Endometrium (tissue), 2 donors: Measurements from ENCODE around the gene ANKFN1.

ENCODE experiments used
- FAIRE-seq: peaks from 2 replicates; lab custom pipeline; 2012; peaks lifted over from hg19 to GRCh38; lab: Jason Lieb, UNC
- donor health status: control.
- donor health status: control.

Gene ANKFN1

DNA sequence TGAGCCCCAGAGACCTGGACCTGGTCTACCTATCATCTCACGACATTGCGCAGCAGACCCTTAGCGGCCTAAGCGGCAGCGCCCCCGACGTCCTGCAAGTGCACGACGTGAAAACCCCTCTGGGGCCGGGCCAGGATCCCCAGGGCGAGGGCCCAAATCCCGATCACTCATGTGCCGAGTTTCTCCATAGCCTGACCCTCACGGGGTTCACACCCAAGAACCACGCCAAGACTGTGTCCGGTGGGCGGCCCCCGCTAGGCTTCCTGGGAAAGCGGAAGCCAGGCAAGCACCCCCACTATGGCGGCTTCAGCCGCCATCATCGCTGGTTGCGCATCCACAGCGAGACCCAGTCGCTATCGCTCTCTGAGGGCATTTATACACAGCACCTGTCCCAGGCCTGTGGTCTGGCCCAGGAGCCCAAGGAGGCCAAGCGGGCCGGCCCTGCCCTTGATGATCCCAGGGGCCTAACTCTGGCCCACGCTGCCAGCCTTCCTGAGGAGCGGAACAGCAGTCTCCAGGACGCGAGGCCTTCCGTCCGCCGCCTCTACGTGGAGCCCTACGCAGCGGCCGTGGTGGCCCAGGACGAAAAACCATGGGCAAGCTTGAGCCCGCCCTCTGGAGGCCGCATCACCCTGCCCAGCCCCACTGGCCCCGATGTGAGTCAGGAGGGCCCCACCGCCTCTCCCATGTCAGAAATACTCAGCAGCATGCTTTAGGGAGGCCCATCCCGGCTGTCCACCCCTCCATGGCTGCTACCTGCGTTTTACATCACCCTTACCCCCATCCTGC is 357.5 kb downstream of the ANKFN1 start:
- FAIRE-seq = no peak

DNA sequence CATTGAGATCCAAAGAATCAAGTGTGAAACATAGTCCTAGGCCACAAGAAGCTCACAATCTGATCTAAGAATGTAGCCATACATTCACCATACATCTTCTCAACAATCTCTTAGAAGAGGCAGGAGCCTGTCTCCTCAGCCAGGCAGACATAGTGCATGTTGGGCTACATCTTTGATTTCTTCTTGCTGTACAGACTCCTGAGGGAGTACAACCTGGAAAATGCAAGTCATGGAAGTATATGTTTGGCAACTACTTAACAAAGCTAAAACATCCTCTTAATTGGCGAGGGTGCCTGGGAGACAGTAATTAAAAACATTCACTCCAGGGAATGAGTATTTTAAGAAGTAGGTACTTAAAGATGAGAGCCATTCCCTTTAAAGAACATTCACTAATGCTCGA is 361.0 kb downstream of the ANKFN1 start:
- FAIRE-seq = no peak

DNA sequence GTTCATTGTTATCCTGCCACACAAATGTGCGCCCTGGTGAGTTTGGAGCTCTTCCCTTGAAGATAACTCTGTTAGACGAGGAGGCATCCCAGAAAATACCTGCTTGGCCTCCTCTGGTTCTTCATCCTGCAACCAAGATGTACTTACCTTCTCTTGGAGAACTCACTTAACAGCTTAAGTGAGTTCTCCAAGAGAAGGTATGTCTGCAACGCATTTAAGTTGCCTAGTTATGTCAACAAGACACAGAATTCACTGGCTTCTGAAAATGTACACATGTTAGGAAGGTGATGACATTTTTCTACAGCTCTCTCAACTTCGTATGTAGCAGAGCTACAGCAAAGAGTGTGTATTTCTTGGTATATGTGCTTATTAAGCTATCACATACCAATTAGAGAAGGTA is 361.6 kb downstream of the ANKFN1 start:
- no peak for FAIRE-seq

DNA sequence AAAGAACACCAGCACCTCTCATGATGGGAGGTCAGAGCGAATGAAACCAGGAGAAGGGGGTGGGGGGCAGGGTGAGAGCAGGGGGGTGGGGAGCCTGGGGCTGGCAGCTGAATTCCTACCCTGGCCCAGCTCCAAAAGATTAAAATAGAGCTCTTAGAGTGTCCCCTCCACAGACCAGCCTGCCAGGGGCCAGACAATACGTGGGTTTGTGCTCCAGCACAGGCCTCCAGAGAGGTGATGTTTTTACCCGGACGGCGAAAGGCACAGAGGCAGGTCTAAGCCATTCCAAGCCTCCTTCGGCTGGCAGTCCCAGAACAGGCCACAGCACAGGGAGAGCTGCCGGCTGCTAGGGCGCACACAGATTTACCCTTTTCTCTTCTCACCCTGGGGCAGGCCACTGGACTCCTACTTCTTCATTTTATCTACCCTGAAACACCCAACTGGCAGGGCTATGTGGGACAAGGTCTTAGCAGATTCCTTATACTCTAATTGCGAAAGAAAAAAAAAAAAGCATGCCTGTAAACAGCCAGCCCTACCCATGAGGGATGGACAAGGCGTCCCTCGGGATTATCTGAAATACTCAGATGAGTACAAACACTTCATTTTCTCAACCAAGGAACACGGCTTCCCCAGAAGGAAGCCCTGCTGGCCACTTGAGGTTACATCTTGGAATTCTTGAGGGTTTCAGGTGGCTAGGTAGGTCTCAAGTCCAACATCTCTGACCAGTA is 368.3 kb downstream of the ANKFN1 start:
- no peak for FAIRE-seq

DNA sequence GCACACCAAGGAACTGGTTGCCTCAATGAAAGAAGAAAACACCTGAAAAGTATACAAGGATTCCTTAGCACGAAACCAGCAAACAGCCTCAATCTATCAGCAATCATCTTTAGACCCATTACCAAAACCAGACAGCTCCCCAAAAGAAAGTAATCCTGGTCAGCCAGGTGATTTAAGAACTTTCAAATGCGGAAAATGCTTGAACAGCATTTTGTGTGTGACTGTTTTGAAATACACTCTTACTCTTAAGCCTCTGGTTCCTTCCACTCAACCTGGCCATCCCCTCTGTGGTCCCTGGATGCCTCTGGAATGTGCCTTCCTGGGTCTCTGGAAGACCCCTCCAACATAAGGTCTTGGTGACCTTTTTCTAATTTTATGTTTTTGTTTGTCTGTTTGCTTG is 369.8 kb downstream of the ANKFN1 start:
- peak; percentile 51 for FAIRE-seq

DNA sequence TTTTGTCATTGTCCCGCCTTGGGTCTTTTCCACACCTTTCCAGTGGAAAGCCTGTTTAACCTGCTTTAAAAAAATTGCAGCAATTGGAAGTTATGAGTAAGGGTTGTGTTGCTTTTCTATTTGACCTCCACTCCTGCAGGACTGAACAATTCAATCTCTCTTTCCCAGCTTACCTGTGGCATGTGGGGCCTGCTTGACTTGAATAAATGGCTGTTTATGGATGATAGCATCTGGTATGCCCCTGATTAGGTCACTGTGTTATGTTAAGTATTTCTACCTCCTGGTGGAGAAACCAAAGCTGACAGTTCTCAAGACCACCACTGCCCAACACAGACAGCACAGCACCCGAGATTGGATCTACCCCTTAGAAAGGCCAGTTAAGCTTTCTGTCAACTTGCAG is 375.4 kb downstream of the ANKFN1 start:
- no peak for FAIRE-seq

DNA sequence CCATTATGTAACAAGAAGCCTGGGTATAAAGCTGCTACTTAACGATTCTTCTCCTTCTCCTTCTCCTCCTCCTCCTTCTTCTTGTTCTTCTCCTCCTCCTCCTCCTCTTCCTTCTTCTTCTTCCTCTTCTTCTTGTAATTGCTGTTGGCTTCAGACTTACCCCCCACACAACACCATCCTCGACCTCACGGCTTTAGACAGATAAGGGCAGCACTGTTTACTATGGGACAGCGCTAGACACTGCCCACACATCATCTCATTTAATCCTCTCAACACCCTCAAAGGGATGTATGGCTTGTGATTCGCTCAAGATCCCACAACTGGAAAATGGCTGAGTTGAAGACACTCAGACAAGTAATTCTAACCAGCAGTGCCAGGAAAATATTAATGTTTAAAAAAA is 379.7 kb downstream of the ANKFN1 start:
- FAIRE-seq = no peak

DNA sequence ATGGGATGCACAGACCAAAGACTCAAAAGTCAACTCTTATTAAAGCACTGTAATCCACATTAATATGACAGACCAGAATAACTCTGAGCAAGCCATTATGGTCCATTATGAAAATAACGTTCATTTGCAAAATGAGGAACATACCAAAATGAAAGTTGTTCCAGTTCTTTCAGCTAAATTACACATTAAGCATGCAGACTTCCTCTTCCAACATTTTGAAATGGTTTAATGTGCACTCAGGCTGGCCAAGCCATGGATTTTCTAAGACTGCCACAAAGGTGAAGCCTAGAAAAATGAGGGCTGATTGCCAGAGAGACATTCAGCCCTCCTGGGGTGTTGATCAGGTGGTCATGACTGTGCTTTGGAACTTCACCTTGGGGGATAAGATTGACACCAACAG is 383.5 kb downstream of the ANKFN1 start:
- no peak for FAIRE-seq

DNA sequence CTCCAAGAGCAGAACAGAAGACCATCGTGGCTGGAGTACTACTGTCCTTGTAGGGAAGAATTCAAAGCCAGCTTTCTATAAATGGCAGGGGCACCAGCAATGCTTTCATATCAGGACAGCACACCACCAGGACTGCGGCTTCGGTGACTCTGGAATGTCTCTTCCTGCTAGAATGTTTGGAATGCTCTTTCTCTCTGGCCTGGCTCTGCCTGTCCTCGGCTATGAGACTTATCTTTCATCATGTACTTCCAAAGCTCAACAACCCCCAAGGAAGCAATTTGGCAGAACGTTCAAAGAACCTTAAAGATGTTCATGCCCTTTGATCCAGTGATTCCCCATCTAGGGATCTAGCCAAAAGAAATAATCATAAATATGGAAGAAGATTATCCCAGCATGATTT is 387.6 kb downstream of the ANKFN1 start:
- FAIRE-seq = no peak

DNA sequence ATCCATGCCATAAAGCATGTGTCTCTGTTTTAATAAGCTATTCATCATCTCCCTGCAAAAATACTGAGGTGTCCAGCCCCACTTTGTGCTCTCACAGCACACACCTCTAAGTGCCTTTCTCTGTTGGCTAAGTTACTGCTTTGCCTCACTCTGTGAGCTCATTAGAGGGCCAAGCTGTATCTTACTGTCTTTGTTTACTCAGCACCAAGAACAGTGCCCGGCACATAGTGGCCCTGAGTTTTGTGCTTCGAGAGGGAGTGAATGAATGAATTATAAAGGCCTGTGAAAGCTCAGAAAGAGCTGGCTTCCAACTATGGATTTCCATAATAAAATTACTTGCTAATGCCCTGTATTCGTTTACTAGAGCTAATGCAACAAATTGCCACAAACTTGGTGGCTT is 390.0 kb downstream of the ANKFN1 start:
- FAIRE-seq = no peak

DNA sequence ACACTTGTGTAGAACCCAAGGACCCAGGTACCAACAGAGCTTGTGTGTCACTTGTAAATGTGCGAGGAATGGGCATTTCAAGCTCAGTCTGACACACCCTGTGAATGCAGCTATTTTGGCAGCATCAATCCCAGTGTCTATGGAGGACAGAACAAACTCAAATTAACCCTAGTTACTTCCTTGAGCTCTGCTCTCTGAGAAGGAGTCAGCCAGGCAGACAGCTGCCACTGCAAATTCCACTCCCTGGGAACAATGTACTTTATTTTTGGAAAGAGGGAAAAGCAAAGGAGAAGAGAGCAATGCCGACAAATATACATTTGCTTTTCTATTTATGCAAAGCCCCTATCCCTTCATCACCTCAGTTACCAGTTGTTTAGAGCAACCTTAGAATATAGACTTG is 391.8 kb downstream of the ANKFN1 start:
- no peak for FAIRE-seq

DNA sequence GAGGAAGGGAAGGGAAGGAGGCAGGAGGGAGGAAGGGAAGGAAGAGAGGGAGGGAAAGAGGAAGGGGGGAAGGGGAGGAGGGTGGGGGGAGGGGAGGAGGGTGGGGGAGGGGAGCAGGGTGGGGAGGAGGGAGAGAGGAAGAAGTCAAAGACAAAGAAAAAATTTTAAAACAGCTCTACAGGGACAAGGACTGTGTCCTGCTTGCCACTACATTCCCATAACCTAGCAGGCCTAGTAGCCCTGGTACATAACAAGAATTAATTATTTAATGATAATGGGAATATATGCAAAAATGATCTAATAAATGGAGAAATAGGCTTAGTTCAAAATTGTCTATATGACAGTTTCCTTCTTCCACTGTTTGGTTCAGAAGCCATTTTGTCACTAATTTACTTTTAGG is 392.7 kb downstream of the ANKFN1 start:
- no peak for FAIRE-seq

DNA sequence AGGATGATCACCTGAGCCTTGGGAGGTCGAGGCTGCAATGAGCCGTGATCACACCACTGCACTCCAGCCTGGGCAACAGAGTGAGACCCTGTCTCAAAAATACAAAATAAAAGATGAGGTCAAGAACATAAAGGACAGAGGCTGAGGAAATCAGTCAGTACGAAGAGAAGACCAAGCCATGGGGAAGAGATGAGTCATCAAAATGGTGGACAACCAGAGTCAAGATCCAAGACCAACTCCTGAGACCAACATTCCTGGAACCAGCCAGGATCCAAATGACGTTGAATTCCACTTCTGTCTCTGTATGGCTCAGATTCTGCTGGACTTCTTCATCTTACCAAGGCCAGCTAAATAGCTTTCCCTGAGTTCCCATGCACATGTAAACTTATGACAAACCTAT is 395.4 kb downstream of the ANKFN1 start:
- FAIRE-seq = no peak

DNA sequence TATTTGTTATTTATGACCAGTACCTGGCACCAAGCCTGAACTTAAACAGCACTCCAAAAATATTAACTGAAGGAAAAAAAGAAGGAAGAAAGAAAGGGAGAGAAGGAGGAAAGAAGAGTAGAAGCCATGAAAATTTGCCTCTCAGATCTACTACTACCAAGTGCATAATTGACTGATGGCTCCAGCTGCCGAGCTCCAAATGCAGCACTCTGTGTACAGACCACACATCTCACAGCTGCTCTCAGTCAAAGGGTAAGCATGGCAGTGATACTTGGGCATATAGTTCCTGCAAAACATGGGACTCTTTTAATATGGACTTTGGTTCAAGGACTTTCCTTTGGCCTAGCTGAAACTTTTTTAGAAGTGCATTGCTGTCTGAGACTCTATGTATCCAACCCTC is 396.2 kb downstream of the ANKFN1 start:
- no peak for FAIRE-seq

DNA sequence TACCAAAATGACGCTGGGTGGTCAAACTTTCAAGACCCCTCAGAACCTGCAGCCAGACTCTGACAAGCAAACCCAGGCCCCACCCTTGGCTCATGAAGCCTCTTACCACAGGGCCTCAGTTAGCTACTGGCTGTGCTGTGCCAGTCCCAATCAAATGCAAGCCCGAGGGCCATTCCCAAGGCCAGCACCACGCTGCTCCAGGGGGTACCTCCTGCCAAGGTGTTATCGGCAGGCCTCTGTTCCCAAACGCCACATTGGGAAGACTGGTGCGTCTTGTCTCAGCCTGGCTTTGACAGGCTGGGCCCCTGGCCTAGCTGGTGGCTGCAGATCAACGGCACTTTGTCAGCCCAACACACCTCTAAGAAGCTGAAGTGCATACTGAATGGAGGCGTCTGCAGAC is 404.4 kb downstream of the ANKFN1 start:
- FAIRE-seq = no peak

DNA sequence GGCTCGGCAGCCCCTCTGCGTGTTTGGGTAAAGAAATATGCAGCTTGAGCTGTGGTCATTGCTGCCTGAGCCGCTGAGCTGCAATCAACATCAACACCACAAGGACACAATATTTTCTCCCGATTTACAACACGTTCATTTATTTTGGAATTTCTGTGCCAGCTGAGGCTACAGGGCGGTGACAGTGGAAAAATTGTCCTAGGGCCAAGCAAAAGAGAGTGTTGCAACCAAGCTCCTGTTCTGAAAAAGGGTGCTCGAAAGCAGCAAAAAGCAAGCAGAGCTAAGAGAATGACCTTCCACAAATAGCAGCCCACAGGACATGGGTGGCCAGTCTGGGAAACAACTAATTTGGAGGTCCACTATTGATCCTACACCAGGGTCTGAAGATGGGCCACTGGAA is 404.8 kb downstream of the ANKFN1 start:
- FAIRE-seq = no peak
